Cortex of kidney (tissue), 1 donor: Measurements from ENCODE around the gene KLK3.

Source experiments
- DNase-seq: peaks from one replicate; lab custom pipeline; 2025; lab: John Stamatoyannopoulos, UW

KLK3 gene

DNA sequence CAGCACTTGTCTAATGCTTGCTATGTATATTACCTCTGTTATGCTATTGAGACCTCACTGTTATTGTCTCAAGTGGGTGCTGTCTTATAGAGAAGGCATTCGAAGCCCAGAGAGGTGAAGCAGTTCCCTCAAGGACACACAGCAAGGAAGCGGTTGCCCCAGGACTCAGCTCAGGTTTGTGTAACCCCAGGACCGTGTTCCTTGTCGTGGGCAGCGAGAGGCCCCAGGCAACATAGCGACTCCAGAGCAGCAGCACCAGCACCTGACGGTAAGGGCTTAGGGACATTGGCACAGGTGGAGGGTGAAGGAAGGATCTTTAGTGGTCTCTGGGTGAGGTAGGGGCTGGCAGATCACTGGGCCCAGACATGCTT lies 23.7 kb upstream of the KLK3 start:
- no peak for DNase-seq

DNA sequence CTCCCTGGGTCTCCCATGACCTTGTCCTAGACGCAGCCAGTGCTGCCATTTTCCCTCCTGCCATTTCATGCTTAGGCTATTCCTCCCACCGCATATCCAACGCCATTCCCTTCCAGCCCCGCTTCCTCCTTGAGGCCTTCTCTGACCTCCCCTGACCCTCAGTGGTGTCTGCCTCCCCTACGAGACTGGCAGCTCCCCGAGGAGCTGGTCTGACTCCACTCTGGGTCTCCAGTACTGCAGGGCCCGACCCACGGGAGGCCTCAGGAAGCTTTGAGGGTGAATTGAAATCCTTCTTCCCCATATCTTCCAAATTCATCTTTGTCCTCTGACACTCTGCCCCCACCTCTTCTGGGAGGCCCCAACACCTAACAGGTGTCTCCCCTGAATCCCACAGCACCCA lies 22.0 kb upstream of the KLK3 start:
- no peak for DNase-seq

DNA sequence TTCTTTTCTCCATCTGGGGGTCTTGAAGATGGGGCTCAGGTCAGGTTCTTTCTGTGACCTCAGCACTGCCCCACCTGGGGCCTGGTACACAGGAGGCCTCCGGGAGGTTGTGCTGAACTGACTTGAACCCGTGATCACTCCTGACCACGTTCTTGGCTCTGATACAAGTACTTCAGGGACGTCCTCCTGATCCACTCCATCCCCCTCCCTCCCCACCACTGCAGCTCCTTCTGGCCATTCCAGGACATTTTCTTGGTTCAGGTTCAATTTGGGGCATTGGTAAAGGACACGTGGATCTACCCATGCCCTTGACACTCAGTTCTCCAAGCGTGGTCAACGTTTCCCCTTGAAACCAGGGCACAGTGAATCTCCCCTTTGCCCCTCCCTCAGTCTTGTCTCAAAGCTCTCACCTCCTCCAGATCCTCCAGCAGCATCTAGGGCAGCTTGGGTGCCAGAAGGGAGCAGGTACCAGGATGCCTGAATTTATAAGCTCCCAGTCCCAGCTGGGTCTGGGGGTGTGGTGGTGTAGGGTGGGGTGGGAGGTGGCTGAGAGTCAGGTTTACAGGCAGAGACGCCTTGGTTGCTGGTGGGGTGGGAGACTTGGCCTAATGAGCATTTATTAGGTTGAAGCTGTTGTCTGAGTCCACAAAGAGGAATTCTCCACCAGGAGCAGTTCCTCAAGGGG lies 21.5 kb upstream of the KLK3 start, which contains the start of gene KLK15:
Gene KLK15 (minus strand): TSS at position 458 of the 685 bp plus-strand sequence. CDS start 2,082 bp downstream, outside the sequence.
- DNase-seq: no peak

DNA sequence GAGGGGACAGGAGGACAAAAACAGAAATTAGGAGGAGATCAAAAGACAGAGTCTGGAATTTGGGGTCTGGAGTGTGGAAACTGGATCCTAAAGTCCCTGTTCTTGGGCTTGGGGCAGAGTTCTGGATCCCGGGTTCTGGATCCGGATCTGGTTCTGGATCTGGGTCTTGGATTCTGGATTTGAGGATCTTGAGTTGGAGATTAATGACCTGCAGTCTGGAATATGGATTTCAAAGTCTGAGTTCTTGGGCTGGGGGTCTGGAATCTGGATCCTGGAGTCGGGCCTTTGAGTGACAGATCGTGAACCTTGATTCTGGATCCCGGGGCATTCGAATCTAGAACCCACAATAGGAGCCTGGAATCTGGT lies 20.9 kb upstream of the KLK3 start:
- no peak for DNase-seq

DNA sequence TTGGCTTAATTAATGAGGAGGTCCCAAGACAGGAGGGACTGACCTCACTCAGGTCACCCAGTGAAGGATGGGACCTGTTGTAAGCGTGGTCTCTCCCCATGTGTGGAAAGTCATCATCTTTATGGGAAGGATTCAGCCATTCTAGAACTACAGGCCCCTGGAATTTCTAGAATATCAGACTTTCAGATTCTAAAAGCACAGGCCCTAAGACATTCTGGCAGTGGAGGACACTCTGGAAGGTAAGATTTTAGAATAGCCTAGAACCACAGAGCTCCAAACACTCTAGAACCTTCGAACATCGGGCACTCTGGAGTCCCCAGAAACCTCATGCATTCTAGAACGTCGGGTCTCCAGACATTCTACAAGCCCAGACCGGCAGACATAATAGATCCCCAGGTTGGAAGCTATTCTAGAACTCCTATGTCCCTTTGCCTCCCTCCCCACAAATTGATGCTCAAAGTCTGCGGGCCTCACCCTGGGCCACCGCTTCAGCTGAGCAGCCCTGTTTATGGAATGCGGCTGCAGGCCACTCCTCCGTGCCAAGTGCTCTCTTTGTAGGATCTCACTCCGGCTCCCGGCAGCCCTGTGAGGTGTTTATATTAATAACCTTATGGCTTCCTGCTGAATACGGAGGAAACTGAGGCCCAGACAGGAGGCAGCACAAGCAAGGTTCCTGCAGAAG lies 19.5 kb upstream of the KLK3 start:
- DNase-seq: no peak

DNA sequence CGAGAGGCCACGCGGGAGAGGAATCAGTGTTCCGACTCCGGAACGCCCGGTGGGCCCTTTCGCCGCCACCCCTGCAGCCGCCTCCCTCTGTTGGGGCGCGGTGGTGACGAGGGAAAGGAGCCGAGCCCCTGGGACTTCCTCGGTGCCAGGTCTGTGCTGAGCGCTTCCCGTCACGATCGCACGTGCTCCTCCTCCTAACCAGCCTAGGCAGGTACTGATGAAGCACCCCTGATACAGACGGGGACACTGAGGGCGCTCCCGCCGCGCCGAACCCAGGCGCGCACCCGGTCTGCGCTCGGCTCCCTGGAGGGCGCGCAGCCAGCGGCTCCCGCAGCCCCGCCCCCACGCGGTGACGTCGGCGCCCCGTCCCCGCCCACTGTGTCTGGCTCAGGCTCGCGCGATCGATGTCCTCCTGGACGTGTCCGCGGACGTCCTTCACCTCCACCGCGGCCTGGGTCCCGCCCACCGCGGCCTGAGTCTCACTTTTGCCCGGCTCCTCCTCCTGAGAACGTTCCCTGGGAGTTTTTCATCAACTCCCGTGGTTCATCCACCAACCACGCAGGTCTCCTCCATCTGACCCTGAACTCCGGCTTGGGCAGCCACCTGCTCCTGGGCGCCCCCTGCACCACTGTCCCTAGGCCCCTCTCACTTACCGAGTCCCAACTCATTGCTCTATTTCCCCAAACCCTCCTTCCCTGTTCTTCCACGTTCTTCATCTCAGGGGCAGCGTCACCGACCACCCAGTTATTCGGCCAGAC lies 18.8 kb upstream of the KLK3 start:
- DNase-seq: no peak

DNA sequence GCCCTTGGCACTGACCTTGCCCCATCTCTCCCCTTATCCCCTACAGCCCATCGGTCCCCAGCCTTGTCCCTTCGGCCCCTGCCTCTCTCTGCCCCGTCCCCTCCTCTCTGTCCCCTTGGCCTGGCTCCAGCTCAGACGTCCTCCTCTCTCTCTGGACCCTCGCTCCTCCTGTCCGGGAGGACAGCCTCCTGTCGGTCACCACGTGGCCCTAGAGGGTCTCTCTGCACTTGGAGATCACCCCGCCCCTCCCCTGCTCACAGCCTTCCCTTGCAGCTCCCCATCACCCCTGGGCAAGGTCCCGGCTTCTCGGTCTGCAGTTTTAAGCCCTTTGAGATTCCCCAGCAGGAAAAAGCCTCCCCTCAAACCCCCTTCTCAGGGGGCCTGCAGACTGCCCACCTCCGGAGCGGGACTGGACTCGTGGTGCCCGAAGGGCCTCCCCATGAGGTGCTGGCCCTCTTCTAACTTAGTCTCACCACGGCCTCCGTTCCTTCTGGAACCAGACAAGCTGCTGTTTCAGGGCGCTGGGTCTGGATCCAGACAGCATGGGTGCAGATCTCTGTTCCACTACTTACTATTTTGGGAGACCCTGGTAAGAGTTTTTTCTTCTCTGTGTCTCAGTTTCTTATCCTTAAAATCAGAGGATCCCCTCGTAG lies 18.0 kb upstream of the KLK3 start:
- DNase-seq: no peak

DNA sequence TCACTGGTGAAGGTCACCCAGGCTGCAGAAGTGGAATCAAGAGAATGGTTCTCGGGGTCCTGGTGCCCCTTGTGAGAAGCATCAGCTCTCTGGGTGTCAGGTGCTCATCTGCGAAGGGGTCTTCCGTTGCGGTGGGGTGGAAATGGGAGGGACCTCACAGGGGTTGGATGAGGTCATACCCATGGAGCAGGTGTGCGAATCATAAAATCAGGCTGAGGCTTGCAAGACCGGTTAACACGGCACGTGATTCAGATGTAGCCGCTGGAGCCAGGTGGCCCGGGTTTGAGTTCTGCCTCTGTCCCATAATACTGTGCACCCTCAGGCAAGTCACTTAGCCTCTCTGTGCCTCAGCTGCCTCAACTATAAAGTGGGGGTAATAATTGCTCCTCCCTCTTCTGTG lies 17.4 kb upstream of the KLK3 start:
- no peak for DNase-seq

DNA sequence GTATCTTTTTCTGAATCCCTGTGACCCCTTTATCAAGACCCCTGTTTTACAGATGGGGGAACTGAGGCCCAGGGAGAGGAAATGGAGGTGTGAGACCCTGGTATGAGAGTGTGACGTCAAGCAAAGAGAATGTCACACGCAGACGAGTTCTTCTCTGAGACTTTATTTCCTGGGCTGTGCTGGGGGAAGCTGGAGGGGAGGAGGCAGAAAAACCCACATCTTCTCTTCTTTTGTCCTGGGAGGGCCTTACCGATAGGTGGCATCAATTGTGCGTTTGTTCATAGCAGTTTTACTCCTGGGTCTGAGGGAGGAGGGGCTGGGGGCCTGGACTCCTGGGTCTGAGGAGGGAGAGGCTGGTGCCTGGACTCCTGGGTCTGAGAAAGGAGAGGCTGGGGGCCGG lies 16.5 kb upstream of the KLK3 start:
- DNase-seq: no peak

DNA sequence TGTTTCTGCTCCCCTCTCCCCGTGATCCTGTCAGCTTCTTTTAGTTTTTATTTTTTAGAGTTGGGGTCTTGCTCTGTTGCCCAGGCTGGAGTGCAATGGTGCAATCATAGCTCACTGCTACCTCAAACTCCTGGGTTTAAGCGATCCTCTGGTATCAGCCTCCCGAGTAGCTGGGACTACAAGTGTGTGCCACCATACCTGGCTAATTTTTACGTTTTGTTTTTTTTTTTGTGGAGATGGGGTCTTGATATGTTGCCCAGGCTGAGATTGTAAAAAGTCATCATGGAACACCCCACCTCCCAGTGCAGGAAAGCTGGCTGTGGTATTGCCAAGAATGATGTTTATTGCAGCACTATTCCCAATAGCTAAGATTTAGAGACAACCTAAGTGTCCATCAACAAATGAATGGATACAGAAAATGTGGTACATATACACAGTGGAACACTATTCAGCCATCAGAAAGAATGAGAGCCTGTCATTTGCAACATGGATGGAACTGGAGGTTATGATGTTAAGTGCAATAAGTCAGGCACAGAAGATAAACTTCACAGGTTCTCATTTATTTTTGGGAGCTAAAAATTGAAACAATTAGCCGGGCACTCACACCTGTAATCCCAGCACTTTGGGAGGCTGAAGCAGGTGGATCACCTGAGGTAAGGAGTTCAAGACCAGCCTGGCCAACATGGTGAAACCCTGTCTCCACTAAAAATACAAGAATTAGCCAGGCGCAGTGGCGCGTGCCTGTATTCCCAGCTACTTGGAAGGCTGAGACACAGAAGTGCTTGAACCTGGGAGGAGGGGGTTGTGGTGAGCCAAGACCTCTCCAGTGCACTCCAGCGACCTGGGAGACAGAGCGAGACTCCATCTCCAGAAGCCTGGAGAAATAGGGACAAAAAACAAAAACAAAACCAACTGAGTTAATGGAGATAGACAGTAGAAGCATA lies 14.7 kb upstream of the KLK3 start:
- DNase-seq: no peak

DNA sequence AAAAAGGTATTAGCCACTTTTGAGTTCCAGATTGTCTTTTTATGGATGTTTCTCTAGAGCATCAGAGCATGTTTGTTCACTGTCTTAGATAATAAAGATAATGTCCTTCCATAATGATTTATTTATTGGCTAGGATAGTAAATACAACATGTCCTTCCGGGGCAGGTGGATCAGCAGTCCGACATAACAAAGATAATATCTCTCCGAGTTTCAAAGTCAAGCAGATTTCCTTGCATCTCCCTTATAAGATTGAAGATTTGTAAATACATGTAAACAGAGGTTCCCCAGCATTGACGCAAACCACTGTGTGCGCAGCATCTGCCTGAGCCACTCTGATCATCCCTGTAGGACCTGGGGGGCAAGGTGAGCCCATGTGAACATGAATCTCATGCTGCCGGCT lies 12.6 kb upstream of the KLK3 start:
- no peak for DNase-seq

DNA sequence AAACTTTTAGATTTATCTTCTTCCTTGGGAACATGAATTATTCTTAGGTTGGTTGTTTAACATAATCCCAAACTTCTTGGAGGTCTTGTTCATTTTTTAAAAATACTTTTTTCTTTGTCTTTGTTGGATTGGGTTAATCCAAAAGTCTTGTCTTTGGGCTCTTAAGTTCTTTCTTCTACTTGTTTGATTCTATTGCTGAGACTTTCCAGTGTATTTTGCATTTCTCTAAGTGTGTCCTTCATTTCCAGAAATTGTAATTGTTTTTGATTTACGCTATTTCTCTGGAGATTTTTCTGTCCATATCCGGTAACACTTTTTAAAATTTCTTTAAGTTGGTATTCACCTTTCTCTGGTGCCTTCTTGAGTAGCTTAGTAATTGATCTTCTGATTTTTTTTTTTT lies 11.5 kb upstream of the KLK3 start:
- DNase-seq: no peak

DNA sequence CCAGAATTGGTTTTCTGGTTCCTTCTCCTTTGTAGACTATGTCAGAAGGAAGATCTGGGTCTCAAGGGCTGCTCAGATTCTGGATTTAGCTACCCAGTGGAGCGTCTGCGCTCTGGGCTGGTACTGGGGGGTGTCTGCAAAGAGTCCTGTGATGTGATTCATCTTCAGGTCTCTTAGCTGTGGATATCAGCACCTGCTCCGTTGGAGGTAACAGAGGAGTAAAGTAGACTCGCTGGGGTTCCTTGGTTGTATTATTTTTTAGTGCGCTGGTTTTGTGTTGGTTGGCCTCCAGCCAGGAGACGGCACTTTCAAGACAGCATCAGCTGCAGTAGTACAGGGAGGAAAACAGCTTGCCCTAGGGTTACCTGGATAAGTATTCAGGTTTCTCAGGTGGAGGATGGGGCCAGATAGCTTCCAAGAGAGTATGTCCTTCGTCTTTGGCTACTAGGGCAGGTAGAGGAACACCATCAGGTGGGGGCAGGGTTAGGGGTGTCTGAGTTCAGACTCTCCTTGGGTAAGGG lies 11.0 kb upstream of the KLK3 start:
- no peak for DNase-seq

DNA sequence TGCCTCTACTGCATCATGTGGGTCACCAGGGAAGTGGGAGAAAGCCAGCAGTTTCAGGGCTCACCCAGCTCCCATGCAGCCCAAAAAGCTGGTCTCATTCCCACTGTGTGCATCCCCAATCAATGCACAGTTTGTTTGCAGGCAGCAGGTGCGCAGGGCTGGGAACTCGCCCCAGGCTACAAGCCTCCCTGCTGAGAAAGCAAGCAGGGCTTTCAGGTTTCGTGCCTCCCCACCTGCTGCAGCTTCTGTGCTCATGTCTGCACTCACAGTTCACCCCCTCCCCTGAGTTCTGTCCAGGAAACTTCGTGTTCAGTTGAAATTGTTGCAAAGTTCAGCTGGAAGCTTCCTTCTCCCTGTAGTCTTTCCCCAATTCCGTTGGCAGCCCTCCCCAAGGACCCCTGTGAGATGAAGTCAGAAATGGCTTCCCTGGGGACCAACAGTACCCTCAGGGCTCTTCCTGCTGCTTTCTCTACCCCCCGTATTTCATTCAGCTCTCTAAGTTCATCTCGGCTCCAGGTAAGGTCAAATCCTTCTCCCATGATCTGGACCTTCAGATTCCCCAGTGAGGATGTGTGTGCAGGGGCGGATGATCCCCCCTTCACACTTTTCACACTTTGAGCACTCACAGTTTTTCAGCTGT lies 10.3 kb upstream of the KLK3 start:
- no peak for DNase-seq

DNA sequence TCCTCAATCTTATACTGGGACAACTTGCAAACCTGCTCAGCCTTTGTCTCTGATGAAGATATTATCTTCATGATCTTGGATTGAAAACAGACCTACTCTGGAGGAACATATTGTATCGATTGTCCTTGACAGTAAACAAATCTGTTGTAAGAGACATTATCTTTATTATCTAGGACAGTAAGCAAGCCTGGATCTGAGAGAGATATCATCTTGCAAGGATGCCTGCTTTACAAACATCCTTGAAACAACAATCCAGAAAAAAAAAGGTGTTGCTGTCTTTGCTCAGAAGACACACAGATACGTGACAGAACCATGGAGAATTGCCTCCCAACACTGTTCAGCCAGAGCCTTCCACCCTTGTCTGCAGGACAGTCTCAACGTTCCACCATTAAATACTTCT lies 4.0 kb upstream of the KLK3 start:
- no peak for DNase-seq

DNA sequence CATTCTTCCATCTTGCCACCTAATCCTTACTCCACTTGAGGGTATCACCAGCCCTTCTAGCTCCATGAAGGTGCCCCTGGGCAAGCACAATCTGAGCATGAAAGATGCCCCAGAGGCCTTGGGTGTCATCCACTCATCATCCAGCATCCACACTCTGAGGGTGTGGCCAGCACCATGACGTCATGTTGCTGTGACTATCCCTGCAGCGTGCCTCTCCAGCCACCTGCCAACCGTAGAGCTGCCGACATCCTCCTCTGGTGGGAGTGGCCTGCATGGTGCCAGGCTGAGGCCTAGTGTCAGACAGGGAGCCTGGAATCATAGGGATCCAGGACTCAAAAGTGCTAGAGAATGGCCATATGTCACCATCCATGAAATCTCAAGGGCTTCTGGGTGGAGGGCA lies 3.1 kb upstream of the KLK3 start:
- no peak for DNase-seq

DNA sequence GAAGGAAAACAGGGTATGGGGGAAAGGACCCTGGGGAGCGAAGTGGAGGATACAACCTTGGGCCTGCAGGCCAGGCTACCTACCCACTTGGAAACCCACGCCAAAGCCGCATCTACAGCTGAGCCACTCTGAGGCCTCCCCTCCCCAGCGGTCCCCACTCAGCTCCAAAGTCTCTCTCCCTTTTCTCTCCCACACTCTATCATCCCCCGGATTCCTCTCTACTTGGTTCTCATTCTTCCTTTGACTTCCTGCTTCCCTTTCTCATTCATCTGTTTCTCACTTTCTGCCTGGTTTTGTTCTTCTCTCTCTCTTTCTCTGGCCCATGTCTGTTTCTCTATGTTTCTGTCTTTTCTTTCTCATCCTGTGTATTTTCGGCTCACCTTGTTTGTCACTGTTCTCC lies 2.7 kb downstream of the KLK3 start:
- no peak for DNase-seq

DNA sequence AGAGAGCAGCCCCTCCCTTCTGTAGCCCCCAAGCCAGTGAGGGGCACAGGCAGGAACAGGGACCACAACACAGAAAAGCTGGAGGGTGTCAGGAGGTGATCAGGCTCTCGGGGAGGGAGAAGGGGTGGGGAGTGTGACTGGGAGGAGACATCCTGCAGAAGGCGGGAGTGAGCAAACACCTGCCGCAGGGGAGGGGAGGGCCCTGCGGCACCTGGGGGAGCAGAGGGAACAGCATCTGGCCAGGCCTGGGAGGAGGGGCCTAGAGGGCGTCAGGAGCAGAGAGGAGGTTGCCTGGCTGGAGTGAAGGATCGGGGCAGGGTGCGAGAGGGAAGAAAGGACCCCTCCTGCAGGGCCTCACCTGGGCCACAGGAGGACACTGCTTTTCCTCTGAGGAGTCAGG lies 4.2 kb downstream of the KLK3 start:
- no peak for DNase-seq

DNA sequence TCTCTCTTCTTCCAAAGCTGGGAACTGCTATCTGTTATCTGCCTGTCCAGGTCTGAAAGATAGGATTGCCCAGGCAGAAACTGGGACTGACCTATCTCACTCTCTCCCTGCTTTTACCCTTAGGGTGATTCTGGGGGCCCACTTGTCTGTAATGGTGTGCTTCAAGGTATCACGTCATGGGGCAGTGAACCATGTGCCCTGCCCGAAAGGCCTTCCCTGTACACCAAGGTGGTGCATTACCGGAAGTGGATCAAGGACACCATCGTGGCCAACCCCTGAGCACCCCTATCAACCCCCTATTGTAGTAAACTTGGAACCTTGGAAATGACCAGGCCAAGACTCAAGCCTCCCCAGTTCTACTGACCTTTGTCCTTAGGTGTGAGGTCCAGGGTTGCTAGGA lies 5.1 kb downstream of the KLK3 start:
- DNase-seq: no peak

DNA sequence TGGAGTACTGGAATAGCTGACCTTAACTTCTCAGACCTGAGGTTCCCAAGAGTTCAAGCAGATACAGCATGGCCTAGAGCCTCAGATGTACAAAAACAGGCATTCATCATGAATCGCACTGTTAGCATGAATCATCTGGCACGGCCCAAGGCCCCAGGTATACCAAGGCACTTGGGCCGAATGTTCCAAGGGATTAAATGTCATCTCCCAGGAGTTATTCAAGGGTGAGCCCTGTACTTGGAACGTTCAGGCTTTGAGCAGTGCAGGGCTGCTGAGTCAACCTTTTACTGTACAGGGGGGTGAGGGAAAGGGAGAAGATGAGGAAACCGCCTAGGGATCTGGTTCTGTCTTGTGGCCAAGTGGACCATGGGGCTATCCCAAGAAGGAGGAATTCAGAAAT lies 6.3 kb downstream of the KLK3 start:
- no peak for DNase-seq
